ENCODE data around the gene C2CD5.
"Not testable (repeated sequence)": the region's sequence is repeated elsewhere in the genome, so short reads cannot be mapped to it uniquely, and the experiment has no call there.

The C2CD5 gene

GRCh38 chr12:22535478-22535877 is 8.9 kb downstream of the C2CD5 start:
- no peak for DNase-seq (ENCODE audit: low spot score)

GRCh38 chr12:22535038-22535437 is 9.3 kb downstream of the C2CD5 start:
- DNase-seq (ENCODE audit: low spot score): no peak

GRCh38 chr12:22533155-22533554 is 11.2 kb downstream of the C2CD5 start:
- DNase-seq (ENCODE audit: low spot score): no peak

- no peak for DNase-seq (ENCODE audit: low spot score)
These were observed 12.0 kb downstream of the C2CD5 start for GRCh38 chr12:22532317-22532716.

GRCh38 chr12:22531205-22531604 is 13.1 kb downstream of the C2CD5 start:
- DNase-seq (ENCODE audit: low spot score): no peak

GRCh38 chr12:22529281-22530060 is 14.9 kb downstream of the C2CD5 start:
- no peak for DNase-seq (ENCODE audit: low spot score)

- no peak for DNase-seq (ENCODE audit: low spot score)
These were observed 16.3 kb downstream of the C2CD5 start for GRCh38 chr12:22527999-22528398.

GRCh38 chr12:22526836-22527235 is 17.5 kb downstream of the C2CD5 start:
- no peak for DNase-seq (ENCODE audit: low spot score)

- DNase-seq (ENCODE audit: low spot score): no peak
These were observed 18.9 kb downstream of the C2CD5 start for GRCh38 chr12:22525426-22525825.

GRCh38 chr12:22518998-22519397 is 25.3 kb downstream of the C2CD5 start:
- DNase-seq (ENCODE audit: low spot score): no peak

GRCh38 chr12:22518060-22518719 is 26.2 kb downstream of the C2CD5 start:
- no peak for DNase-seq (ENCODE audit: low spot score)

GRCh38 chr12:22514875-22515274 is 29.5 kb downstream of the C2CD5 start:
- DNase-seq (ENCODE audit: low spot score): no peak

- DNase-seq (ENCODE audit: low spot score): no peak
These were observed 38.5 kb downstream of the C2CD5 start for GRCh38 chr12:22505826-22506225.

- no peak for DNase-seq (ENCODE audit: low spot score)
These were observed 44.2 kb downstream of the C2CD5 start for GRCh38 chr12:22500100-22500499.

GRCh38 chr12:22499445-22499844 is 44.9 kb downstream of the C2CD5 start:
- DNase-seq (ENCODE audit: low spot score): no peak

- no peak for DNase-seq (ENCODE audit: low spot score)
These were observed 50.0 kb downstream of the C2CD5 start for GRCh38 chr12:22494319-22494718.

GRCh38 chr12:22491034-22491433 is 53.3 kb downstream of the C2CD5 start:
- DNase-seq (ENCODE audit: low spot score): no peak

- DNase-seq (ENCODE audit: low spot score): no peak
These were observed 55.9 kb downstream of the C2CD5 start for GRCh38 chr12:22488478-22488877.

GRCh38 chr12:22487683-22488082 is 56.7 kb downstream of the C2CD5 start:
- not testable (repeated sequence) for DNase-seq (ENCODE audit: low spot score)

- DNase-seq (ENCODE audit: low spot score): no peak
These were observed 62.7 kb downstream of the C2CD5 start for GRCh38 chr12:22481547-22482104.

- not testable (repeated sequence) for DNase-seq (ENCODE audit: low spot score)
These were observed 63.5 kb downstream of the C2CD5 start for GRCh38 chr12:22480814-22481213.

GRCh38 chr12:22480016-22480415 is 64.3 kb downstream of the C2CD5 start:
- no peak for DNase-seq (ENCODE audit: low spot score)

- no peak for DNase-seq (ENCODE audit: low spot score)
These were observed 66.5 kb downstream of the C2CD5 start for GRCh38 chr12:22477894-22478287.
